ENCODE measurements around the gene EBP.

DNA sequence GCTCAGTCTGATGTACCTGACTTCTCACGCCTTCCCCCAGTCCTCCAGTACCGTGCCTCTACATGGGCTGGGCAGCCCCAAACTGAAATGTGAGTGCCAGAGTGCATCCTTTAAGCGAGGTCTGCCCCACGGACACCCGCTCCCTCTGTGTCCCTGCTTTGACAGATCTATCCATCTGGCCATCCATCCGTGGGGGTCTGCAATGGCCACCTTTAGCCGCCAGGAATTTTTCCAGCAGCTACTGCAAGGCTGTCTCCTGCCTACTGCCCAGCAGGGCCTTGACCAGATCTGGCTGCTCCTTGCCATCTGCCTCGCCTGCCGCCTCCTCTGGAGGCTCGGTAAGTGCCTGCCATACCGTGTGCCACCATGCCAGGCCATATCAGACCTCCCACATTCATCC lies 12.0 kb upstream of the EBP start:
- TF ChIP-seq, protein P1, sequence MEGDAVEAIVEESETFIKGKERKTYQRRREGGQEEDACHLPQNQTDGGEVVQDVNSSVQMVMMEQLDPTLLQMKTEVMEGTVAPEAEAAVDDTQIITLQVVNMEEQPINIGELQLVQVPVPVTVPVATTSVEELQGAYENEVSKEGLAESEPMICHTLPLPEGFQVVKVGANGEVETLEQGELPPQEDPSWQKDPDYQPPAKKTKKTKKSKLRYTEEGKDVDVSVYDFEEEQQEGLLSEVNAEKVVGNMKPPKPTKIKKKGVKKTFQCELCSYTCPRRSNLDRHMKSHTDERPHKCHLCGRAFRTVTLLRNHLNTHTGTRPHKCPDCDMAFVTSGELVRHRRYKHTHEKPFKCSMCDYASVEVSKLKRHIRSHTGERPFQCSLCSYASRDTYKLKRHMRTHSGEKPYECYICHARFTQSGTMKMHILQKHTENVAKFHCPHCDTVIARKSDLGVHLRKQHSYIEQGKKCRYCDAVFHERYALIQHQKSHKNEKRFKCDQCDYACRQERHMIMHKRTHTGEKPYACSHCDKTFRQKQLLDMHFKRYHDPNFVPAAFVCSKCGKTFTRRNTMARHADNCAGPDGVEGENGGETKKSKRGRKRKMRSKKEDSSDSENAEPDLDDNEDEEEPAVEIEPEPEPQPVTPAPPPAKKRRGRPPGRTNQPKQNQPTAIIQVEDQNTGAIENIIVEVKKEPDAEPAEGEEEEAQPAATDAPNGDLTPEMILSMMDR (IDR thresholded peaks at IDR 0.05): no peak
- TF ChIP-seq EP300 (IDR thresholded peaks at IDR 0.05; ENCODE audit: low read depth): no peak
- TF ChIP-seq POLR2AphosphoS5 (IDR thresholded peaks at IDR 0.05): no peak
